GM08714 (cell line): ENCODE measurements around the gene NAT16.

Source experiments
- H3K4me3 ChIP-seq: fragments of 200-500 bp; sonication (Bioruptor generic); 2 replicates; pipeline ENCODE4 v1.5.1; 2014; ENCODE audit warnings: mild to moderate bottlenecking, low read length, inconsistent platforms
- ZNF274 ChIP-seq: IDR thresholded peaks from 2 replicates; pipeline ENCODE4 v1.6.1; 2012; ENCODE audit warnings: mild to moderate bottlenecking, low read depth, low read length

NAT16 gene

DNA sequence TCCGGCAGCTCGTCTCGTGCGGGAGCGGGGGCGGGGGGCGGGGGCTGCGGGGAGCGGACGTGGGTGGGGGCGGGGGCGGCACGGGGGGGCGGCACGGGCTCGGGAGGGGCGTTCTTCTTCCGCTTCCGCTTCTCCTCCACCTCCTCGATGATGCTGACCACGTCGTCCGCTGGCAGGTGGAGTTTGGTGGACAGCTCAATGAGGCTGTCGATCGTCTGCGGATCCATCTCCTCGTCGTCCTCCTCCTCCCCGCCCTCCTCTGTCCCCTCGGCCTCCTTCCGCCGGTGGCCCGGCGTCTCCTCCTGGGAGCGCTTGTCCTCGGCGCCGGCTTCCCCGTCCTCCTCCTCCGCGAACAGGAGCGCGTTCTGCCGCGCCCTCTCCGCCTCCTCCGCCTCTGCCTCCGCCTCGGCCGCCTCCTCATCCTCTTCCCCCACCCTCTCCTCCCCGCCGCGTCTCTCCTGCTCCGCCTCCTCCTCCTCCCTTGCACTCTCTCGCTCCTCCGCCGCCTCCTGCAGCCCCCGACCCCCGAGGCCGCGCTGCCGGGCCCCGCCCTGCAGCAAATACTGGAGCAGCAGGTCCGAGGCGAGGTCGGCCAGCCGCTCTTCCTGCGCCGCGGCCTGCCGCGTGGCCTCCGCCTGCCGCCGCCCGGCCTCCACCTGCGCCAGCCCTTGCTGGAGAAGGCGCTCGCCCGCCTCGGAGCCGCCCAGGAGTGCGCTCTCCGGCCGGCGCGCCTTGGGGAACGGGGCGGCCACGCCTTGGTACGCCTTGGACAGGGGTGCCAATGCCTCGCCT, 16.6 kb downstream of the NAT16 start:
- no peak for TF ChIP-seq ZNF274
- peak overlapping the region; percentile 33; the same call in 1 of the 2 replicates for H3K4me3 ChIP-seq

DNA sequence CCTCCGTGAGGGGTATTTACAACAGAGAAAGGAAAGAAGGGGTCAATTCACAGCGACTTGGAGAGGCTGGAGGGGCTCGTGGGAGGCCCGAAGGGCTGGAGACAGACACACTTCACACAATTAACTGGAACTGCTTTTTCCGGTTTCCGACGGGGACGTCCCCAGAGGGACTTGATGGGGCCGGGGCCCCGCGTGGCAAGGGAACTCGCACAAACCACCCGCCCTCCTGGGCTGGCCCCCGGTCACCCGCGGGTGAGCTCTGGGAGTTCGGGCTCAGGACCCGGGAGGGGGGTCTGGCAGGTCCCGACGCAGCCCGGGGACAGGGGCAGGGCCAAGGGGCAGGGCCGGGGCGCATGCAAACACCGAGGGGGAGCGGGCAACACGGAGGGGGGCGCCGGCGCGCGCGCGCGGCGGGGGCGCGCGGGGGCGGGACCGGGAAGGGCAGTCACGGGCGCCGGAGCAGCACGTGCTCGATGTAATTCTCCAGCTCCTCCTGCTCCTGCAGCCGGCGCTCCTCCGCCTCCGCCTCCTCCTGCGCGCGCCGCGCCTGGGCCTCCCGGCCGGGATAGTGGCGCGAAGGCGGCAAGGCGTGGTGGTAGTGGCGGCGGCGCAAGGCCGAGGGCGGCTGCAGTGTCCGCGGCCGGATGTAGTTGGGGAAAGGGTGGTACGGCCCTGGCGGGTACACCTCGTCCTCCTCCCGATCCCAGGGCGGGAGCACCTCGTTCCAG, 17.4 kb downstream of the NAT16 start:
- TF ChIP-seq ZNF274 = no peak
- H3K4me3 ChIP-seq = peak overlapping the region; percentile 33; the same call in 1 of the 2 replicates

DNA sequence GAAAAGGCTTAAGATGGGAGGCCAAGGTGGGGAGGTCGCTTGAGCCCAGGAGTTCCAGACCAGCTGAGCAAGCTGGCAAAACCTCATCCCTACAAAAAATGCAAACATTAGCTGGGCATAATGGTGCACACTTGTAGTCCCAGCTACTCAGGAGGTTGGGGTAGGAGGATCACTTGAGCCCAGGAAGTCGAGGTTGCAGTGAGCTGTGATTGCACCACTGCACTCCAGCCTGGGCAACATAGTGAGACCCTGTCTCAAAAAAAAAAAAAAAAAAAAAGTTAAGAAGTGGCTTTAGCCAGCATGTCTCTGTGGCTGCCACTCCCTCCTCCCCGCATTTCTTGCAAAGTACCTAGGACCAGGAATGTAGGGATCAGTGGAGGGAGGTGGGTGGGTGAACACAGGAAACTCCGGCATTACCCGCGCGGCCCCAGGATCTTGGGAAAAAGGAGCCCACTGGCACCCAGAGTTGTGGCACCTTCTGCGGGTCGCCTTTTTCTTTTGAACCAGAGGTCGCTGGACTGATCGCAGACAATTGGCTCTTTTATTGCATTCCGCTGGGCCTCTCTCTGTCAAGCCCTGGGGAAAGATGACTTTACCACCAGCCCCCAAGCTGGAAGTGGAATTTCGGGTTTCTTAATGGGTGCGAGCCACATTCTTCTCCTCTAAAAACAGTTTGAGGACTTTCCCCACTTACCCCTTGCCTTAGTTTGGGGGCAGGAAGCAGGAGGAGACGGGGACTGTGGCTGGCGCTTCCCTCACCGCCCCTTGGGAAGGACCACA, 18.2 kb downstream of the NAT16 start:
- no peak for TF ChIP-seq ZNF274
- H3K4me3 ChIP-seq = no peak overlapping the region

DNA sequence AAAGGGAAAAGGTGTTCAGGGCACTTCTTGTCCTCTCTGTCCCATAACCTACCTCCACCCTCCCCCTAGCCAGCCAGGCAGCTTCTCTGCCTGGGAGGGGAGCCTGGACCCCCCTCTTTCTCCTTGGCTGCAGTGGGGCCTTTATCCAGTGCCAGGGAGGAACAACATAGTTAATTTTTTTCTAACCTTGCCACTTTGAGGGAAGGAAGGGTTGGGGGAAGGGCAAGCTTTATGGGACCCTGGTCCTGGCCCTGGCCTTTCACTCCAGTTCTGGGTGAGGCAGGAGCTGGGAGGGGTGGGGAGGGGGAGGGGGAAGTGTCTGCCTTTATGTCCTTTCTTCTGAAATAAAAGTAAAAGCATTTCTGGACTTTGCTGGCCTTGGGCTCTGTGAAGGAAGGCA, 19.2 kb downstream of the NAT16 start:
- no peak overlapping the region for H3K4me3 ChIP-seq
- no peak for TF ChIP-seq ZNF274

DNA sequence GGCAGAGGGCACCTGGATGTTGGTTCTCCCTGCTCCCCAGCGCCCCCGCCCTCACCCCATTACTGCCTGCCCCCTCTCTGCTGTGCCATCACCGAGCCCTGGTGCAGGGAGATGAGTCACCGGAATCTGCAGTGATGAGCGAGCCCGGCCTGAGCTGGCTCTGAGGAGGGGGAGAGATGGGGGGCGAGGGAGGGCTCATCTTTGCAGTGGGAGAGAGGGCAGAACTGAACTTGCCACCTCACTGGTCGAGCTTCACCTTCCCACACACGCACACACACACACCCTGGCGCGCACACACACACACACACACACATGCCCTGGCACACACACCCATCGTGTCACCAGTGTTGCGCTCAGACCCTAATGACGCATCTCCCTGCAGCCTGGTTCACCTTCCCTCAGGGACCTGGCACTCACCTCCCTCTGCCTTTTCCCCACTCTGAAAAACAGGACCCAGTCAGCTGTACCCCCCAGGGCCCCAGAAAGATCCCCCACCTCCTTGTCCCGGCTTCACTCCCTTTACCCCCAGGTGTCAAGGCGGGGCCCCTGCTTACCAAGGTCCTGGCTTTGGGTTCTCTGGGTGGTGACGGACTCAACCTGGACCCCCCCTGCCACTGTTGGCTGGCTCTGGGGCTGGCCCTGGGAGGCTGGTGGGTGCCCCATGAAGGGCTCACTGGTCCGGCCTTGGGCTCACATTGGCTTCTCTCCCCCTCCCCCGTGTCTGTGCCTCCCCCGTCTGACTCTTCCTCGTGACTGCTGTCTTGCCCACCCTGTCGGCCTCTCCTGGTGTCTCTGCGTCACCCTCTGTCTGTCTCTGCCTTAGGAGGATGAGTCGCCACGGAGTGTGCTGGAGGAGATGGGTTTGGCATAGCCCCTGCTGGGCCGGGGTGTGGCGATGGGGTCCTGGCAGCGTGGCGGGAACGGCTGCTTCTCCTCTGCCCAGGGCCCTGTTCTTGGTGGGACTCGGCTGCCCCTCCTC, 20.1 kb downstream of the NAT16 start:
- H3K4me3 ChIP-seq = no peak overlapping the region
- TF ChIP-seq ZNF274 = no peak

DNA sequence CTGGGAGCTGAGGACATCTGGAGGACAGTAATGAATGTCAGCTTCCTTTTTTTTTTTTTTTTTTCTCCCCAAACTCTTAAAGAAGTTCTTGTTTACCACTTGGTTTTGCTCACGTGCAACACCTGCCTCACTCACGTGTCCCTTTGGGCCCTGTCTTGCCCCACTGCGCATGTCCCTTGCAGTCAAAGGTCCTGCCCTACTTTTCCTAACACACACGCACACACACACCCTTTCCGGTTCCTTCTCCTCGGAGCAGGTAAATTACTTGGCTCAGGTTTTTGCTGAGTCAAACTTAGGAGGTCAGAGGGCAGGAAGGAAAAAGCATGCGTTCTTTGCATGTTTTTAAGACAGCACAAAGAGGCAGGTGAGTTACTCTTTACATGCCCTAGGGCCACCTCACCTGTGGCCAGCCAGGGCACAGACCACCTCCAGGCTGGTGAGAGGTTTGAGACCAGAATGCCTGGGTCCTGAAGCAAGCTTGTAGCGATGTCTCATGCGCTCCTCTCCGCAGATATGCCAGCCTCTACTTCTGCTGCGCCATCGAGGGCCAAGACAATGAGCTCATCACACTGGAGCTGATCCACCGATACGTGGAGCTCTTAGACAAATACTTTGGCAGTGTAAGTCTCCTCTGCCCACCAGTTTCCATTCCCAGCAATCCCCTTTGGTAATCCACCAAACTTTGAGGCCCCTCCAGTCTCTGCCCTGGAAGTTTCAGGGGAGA, 23.1 kb downstream of the NAT16 start:
- H3K4me3 ChIP-seq = no peak overlapping the region
- TF ChIP-seq ZNF274 = no peak

DNA sequence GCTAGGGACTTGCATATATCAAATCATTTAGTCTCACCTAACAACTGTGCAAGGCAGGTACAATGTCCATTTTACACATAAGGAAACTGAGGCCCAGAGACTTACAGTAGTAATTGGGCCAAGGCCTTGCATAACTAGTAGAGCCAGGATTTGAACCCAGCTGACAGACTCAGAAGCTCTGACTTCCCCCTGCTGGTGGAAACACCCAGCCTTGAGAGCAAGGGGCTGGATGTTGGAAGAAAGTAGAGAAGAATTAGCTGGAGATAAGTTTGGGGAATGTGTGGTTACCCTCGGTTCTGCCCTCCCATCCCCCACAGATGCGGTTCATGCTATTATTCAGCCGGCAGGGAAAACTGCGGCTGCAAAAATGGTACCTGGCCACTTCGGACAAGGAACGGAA, 23.8 kb downstream of the NAT16 start:
- no peak for TF ChIP-seq ZNF274
- no peak overlapping the region for H3K4me3 ChIP-seq

DNA sequence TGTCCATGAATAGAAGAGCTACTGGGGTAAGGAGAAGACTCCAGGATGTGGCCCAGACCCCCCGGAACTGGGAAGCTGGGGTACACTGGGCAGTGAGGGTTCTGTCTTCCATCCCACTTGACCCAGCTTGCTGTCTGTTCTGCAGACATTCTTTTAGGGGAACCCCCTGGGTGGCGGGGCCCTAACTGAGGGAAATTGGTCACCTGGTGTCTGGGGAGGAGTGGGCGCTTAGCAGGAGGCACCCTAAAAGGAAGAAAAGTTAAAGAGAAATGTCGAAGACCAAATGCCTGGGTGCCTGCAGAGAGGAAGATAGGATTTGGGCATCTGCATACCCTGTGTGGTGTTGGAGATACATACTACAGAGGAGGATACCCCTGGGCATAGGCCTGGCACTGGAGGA, 24.8 kb downstream of the NAT16 start:
- no peak for TF ChIP-seq ZNF274

DNA sequence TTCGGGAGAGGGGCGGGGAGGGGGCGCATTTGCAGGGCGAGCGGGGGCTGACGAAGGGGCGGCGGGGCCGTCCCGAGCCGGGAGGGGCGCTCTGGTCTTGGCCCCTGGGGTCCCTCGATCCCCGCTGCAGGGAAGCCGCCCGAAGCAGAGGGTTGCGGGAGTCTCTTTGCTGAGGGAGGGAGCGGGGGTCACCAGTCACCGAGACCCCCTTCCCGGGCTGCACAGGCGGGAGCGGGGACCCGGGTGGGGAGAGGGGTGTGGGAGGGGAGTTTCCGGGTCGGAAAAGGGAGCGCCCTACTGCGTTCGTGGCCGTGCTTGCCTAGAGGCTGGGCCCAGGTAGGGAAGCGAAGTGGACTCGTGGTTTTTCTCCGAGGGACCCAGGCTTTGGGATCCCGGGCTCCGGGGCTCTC, 25.4 kb downstream of the NAT16 start:
- no peak for TF ChIP-seq ZNF274
- H3K4me3 ChIP-seq = peak overlapping the region; percentile 79

More for the DNA sequence above, 24.8 kb downstream of the NAT16 start:
- peak overlapping the region; percentile 79 for H3K4me3 ChIP-seq

DNA sequence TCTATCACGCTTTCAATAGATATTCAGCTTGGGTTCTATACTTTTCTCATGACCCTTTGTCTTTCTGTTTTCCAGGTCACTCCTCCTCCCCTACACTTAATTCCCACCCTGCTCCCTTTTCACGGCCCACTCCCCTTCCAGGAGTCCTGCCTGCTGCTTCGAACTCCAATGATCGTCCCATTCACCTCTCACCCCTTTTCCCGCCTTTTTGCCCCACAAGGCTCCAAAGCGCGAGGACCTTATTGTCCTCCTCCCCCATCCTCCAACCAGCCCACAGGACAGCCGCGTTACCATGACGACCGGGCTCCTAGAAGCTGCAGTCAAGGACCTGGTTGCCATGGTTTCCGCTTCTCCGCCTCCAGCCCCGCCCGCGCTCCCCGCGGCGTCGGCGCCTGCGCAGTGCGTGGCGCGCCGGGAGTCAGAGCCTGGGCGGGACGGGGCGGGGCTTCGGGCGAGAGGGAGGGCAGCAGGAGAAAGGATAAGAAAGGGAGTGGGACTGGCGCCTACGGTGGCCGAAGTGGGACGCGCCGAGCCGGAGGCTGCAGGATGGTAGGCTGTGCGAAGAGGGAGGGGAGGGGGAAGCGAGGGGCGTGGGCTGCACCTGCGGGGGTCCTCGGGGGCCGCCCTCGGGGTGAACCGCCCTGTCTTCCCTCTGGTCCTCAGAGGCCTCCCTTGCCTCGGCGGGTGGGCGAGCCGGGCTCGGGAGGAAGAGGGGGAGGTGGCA, 26.0 kb downstream of the NAT16 start, which contains the start of gene AP1S1:
Gene AP1S1, plus strand, starts transcription at position 508 of the 724 bp plus-strand sequence. Its CDS starts 39 bp downstream, at position 547.
- no peak for TF ChIP-seq ZNF274

DNA sequence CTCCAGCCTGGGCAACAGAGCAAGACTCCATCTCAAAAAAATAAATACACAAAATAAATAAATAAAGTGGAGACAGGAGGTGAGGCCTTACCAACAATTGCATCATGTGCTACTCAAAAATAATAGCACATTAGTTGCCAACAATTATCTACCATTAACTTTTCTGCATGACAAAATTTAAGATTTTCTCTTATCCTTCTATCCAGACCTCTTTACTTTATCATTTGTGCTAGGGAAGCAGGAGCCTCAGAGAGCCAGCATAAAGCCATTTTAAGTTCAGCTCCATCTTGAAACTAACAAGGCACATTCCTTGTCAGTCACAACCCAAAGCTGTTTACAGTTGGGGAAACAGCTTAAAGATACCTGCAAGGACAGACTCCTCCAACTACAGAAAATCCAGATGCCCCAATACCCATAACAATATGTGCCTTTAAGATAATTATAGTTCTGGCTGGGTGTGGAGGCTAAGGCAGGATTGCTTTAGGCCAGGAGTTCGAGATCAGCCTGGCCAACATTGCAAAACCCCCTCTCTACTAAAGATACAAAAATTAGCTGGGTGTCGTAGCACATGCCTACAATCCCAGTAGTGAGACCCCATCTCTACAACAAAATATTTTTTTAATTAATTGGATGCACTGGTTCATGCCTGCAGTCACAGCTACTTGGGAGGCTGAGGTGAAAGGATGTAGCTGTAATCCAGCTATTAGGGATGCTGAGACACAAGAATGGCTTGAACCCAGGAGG, 28.0 kb downstream of the NAT16 start:
- H3K4me3 ChIP-seq = no peak overlapping the region
- no peak for TF ChIP-seq ZNF274

More for the DNA sequence above, 26.0 kb downstream of the NAT16 start, which contains the start of gene AP1S1:
- peak within 1 kb of the TSS; percentile 79 for H3K4me3 ChIP-seq

DNA sequence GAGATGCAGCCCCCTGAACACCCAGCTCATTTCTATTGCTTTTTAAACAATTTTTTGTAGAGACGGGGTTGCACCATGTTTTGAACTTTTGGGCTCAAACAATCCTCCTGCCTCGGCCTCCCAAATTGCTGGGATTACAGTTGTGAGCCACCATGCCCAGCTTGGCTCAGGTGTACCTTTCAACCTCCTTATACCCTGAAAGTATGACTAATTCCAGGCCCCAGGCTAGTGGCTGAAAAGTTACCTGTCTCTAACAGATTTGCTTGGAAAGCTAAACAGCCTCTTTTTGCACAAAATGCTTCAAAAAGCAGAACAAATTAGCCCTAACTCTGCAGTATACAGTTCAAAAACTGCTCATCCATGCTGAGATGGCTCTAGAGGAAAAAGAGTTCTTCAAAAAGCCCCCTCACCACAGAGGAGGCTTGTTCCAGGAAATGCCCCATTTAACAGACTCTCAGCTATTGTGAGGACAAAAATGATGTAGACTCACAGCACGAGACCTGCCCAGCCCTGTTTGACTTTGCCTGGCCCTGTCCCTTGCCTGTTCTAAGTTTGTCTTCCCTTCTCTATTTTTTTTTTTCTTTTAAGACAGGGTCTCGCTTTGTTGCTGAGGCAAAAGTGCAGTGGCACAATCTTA, 39.2 kb downstream of the NAT16 start:
- H3K4me3 ChIP-seq = no peak overlapping the region
- no peak for TF ChIP-seq ZNF274
